ENCODE data around the gene DHX9.
"Not testable (repeated sequence)": the region's sequence is repeated elsewhere in the genome, so short reads cannot be mapped to it uniquely, and the experiment has no call there.

DNA sequence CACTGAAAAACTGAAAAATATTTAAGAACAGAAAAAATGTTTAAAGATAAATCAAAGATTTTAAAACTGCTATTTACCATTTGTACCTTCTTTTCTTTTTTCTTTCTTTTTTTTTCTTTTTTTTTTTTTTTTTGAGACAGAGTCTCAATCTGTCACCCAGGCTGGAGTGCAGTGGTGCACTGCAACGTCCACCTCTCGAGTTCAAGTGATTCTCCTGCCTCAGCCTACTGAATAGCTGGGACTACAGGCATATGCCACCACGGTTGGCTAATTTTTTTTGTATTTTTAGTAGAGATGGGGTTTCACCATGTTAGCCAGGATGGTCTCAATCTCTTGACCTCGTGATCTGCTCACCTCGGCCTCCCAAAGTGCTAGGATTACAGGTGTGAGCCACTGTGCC is 62.8 kb downstream of the DHX9 start:
- not testable (repeated sequence) for TF ChIP-seq MAX (IDR thresholded peaks at IDR 0.05); POLR2A (IDR thresholded peaks at IDR 0.05; ENCODE audit: low read length); CTCF (IDR thresholded peaks at IDR 0.05); NR3C1 (IDR thresholded peaks at IDR 0.05); ZNF302 (CRISPR knock-in tag; IDR thresholded peaks at IDR 0.05); KDM1A (IDR thresholded peaks at IDR 0.05; ENCODE audit: low read depth); BHLHE40 (IDR thresholded peaks at IDR 0.05; ENCODE audit: low read depth, low read length); HMGXB4 (CRISPR knock-in tag; IDR thresholded peaks at IDR 0.05; ENCODE audit: borderline replicate concordance); REST (IDR thresholded peaks at IDR 0.05); SMC3 (IDR thresholded peaks at IDR 0.05); JUN (IDR thresholded peaks at IDR 0.05); EP300 (IDR thresholded peaks at IDR 0.05)
- TF ChIP-seq, protein P1, sequence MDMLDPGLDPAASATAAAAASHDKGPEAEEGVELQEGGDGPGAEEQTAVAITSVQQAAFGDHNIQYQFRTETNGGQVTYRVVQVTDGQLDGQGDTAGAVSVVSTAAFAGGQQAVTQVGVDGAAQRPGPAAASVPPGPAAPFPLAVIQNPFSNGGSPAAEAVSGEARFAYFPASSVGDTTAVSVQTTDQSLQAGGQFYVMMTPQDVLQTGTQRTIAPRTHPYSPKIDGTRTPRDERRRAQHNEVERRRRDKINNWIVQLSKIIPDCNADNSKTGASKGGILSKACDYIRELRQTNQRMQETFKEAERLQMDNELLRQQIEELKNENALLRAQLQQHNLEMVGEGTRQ (IDR thresholded peaks at IDR 0.05), result not testable (repeated sequence)
- TF ChIP-seq, protein P2, sequence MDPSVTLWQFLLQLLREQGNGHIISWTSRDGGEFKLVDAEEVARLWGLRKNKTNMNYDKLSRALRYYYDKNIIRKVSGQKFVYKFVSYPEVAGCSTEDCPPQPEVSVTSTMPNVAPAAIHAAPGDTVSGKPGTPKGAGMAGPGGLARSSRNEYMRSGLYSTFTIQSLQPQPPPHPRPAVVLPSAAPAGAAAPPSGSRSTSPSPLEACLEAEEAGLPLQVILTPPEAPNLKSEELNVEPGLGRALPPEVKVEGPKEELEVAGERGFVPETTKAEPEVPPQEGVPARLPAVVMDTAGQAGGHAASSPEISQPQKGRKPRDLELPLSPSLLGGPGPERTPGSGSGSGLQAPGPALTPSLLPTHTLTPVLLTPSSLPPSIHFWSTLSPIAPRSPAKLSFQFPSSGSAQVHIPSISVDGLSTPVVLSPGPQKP (IDR thresholded peaks at IDR 0.05; ENCODE audit: low read depth, low read length), result not testable (repeated sequence)
